Measurements from ENCODE around the gene NDUFA12. TPM values are rescaled to one million over a fixed set of nuclear protein-coding genes. Genes with fewer than 3 reads are reported as not detected.

Gene NDUFA12
- total and polyA plus RNA-seq, 2 experiments from 2014 or later, result 132 to 152 TPM

GRCh38 chr12:95034750-95035149 is 31.3 kb upstream of the NDUFA12 start:
- Histone ChIP-seq H3K9me3 (ENCODE audit: low read depth) (no peaks in the 10 kb centered on the region), H3K27ac (no peak overlapping the region), H3K4me1 (ENCODE audit: insufficient read depth) (no peaks in the 10 kb centered on the region), H4K20me1 (ENCODE audit: insufficient read depth, poor library complexity, severe bottlenecking) (no peaks in the 10 kb centered on the region), H3K36me3 (replicated peaks; ENCODE audit: insufficient read depth, low read depth) (peaks cover 5% of the 10 kb centered on the region), H3K27me3 (no peaks in the 10 kb centered on the region), H3K9me2 (replicated peaks; ENCODE audit: insufficient read depth) (no peaks in the 10 kb centered on the region), H3K79me2 (no peaks in the 10 kb centered on the region), H2AFZ (no peak overlapping the region), H3K4me3 (no peak overlapping the region), H3K4me2 (no peak overlapping the region)
- 96% methylated on average over 1 of the region's 1 CpG for WGBS (ENCODE audit: low lambda C conversion rate, missing lambda C conversion rate)
- DNase-seq (ENCODE audit: low spot score), result no peak
- TF ChIP-seq, protein P1, sequence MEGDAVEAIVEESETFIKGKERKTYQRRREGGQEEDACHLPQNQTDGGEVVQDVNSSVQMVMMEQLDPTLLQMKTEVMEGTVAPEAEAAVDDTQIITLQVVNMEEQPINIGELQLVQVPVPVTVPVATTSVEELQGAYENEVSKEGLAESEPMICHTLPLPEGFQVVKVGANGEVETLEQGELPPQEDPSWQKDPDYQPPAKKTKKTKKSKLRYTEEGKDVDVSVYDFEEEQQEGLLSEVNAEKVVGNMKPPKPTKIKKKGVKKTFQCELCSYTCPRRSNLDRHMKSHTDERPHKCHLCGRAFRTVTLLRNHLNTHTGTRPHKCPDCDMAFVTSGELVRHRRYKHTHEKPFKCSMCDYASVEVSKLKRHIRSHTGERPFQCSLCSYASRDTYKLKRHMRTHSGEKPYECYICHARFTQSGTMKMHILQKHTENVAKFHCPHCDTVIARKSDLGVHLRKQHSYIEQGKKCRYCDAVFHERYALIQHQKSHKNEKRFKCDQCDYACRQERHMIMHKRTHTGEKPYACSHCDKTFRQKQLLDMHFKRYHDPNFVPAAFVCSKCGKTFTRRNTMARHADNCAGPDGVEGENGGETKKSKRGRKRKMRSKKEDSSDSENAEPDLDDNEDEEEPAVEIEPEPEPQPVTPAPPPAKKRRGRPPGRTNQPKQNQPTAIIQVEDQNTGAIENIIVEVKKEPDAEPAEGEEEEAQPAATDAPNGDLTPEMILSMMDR (IDR thresholded peaks at IDR 0.05; ENCODE audit: poor library complexity), result no peak
- TF ChIP-seq EZH2phosphoT487 (IDR thresholded peaks at IDR 0.05; ENCODE audit: low read depth, severe bottlenecking, unreplicated experiment) (no peak), EZH2 (IDR thresholded peaks at IDR 0.05; ENCODE audit: borderline replicate concordance) (no peak)

DNA sequence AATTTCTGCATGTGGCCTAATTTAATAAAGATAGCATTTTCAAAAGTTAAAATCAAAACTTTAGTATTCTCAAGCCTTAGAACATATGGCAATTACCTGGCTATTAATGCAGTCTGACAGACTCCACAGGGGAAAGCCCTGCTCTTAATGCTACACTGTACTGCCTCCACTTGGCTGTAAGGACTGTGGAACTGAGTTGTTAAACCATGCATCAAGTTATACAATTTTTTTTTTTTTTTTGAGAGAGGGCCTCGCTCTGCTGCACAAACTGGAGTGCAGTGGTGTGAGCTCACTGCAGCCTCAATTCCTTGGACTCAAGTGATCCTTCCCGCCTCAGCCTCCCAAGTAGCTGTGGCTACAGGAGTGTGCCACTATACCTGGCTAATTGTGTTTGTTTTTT is 19.0 kb upstream of the NDUFA12 start:
- Histone ChIP-seq H3K27me3 (no peaks in the 10 kb centered on the region), H3K79me2 (no peaks in the 10 kb centered on the region), H3K9me2 (replicated peaks; ENCODE audit: insufficient read depth) (no peaks in the 10 kb centered on the region), H3K4me3 (no peak overlapping the region), H3K4me1 (ENCODE audit: insufficient read depth) (no peaks in the 10 kb centered on the region), H4K20me1 (ENCODE audit: insufficient read depth, poor library complexity, severe bottlenecking) (no peaks in the 10 kb centered on the region), H3K9me3 (ENCODE audit: low read depth) (no peaks in the 10 kb centered on the region), H3K4me2 (no peak overlapping the region), H2AFZ (no peak overlapping the region), H3K27ac (no peak overlapping the region), H3K36me3 (replicated peaks; ENCODE audit: insufficient read depth, low read depth) (no peaks in the 10 kb centered on the region)
- TF ChIP-seq EZH2 (IDR thresholded peaks at IDR 0.05; ENCODE audit: borderline replicate concordance) (no peak), EZH2phosphoT487 (IDR thresholded peaks at IDR 0.05; ENCODE audit: low read depth, severe bottlenecking, unreplicated experiment) (no peak)
- TF ChIP-seq, protein P1 (IDR thresholded peaks at IDR 0.05; ENCODE audit: poor library complexity), result no peak
- DNase-seq (ENCODE audit: low spot score), result no peak
- 94% methylated on average over 2 of the region's 2 CpGs for WGBS (ENCODE audit: low lambda C conversion rate, missing lambda C conversion rate)

GRCh38 chr12:95017482-95017881 is 14.0 kb upstream of the NDUFA12 start:
- DNase-seq (ENCODE audit: low spot score), result no peak
- WGBS (ENCODE audit: low lambda C conversion rate, missing lambda C conversion rate), result 88% methylated on average over 1 of the region's 1 CpG
- no peak overlapping the region for H3K4me2 ChIP-seq
- no peak overlapping the region for H2AFZ ChIP-seq
- no peaks in the 10 kb centered on the region for H3K27me3 ChIP-seq
- H3K4me1 ChIP-seq (ENCODE audit: insufficient read depth), result no peaks in the 10 kb centered on the region
- no peak for TF ChIP-seq EZH2 (IDR thresholded peaks at IDR 0.05; ENCODE audit: borderline replicate concordance)
- TF ChIP-seq, protein P1 (IDR thresholded peaks at IDR 0.05; ENCODE audit: poor library complexity), result no peak
- no peak for TF ChIP-seq EZH2phosphoT487 (IDR thresholded peaks at IDR 0.05; ENCODE audit: low read depth, severe bottlenecking, unreplicated experiment)
- H3K4me3 ChIP-seq, result no peak overlapping the region
- no peaks in the 10 kb centered on the region for H4K20me1 ChIP-seq (ENCODE audit: insufficient read depth, poor library complexity, severe bottlenecking)
- no peaks in the 10 kb centered on the region for H3K9me2 ChIP-seq (replicated peaks; ENCODE audit: insufficient read depth)
- H3K27ac ChIP-seq, result no peak overlapping the region
- no peaks in the 10 kb centered on the region for H3K79me2 ChIP-seq
- no peaks in the 10 kb centered on the region for H3K9me3 ChIP-seq (ENCODE audit: low read depth)
- no peaks in the 10 kb centered on the region for H3K36me3 ChIP-seq (replicated peaks; ENCODE audit: insufficient read depth, low read depth)

DNA sequence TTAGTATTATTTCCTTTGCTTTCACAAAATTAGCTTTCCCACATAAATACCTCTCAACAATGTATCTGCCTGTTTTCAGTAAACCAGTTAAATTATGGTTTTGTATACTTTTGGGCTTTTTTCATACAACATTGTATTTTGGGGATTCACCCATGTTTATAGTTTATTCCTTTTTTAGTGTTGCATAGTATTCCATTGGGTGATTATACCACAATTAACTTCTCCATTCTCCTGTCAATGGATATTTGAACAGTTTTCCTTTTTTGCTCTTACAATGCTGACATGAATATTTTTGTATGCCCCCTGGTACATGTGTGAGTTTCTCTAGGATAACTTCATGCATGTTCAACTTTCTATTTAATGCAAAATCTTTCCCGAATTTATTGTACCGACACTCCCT is 12.6 kb upstream of the NDUFA12 start:
- H3K79me2 ChIP-seq, result no peaks in the 10 kb centered on the region
- H3K36me3 ChIP-seq (replicated peaks; ENCODE audit: insufficient read depth, low read depth), result no peaks in the 10 kb centered on the region
- no peaks in the 10 kb centered on the region for H3K4me1 ChIP-seq (ENCODE audit: insufficient read depth)
- no peak for TF ChIP-seq EZH2 (IDR thresholded peaks at IDR 0.05; ENCODE audit: borderline replicate concordance)
- TF ChIP-seq EZH2phosphoT487 (IDR thresholded peaks at IDR 0.05; ENCODE audit: low read depth, severe bottlenecking, unreplicated experiment), result no peak
- TF ChIP-seq, protein P1 (IDR thresholded peaks at IDR 0.05; ENCODE audit: poor library complexity), result no peak
- H3K4me3 ChIP-seq, result no peak overlapping the region
- H3K9me2 ChIP-seq (replicated peaks; ENCODE audit: insufficient read depth), result no peaks in the 10 kb centered on the region
- H3K27me3 ChIP-seq, result no peaks in the 10 kb centered on the region
- no peak overlapping the region for H2AFZ ChIP-seq
- H3K4me2 ChIP-seq, result no peak overlapping the region
- no peaks in the 10 kb centered on the region for H4K20me1 ChIP-seq (ENCODE audit: insufficient read depth, poor library complexity, severe bottlenecking)
- no peak for DNase-seq (ENCODE audit: low spot score)
- no peaks in the 10 kb centered on the region for H3K9me3 ChIP-seq (ENCODE audit: low read depth)
- H3K27ac ChIP-seq, result no peak overlapping the region
- WGBS (ENCODE audit: low lambda C conversion rate, missing lambda C conversion rate), result 94% methylated on average over 2 of the region's 2 CpGs
